SK-N-SH (cell line): Measurements from ENCODE around the gene PPL.

Source experiments
- CTCF ChIP-seq: fragments of 200-600 bp; sonication (generic); IDR thresholded peaks from 2 replicates; pipeline ENCODE4 v1.6.1; 2017; ENCODE audit warnings: antibody characterized with exemption, mild to moderate bottlenecking, moderate library complexity
- EZH2phosphoT487 ChIP-seq: fragments of 200-600 bp; sonication (generic); IDR thresholded peaks from 2 replicates; pipeline ENCODE4 v1.6.1; 2017; ENCODE audit warnings: low read depth, mixed run types, mild to moderate bottlenecking, antibody characterized with exemption, moderate library complexity, borderline replicate concordance
- FOSL2 ChIP-seq: IDR thresholded peaks from 2 replicates; pipeline ENCODE4 v1.4.0; 2012; ENCODE audit warnings: low read depth, mild to moderate bottlenecking, moderate library complexity, borderline replicate concordance
- NFIC ChIP-seq: IDR thresholded peaks from 2 replicates; pipeline ENCODE4 v1.4.0; 2012; ENCODE audit warnings: borderline replicate concordance
- SIN3A ChIP-seq: IDR thresholded peaks from 2 replicates; pipeline ENCODE4 v1.6.1; 2012; ENCODE audit warnings: low read depth, mild to moderate bottlenecking, low read length, moderate library complexity, borderline replicate concordance

- no peak for TF ChIP-seq EZH2phosphoT487
- TF ChIP-seq CTCF, result no peak
- no peak for TF ChIP-seq NFIC
- no peak for TF ChIP-seq SIN3A
- TF ChIP-seq FOSL2, result no peak
These were observed 5.6 kb downstream of the PPL start for GRCh38 chr16:4931381-4931780.
